ENCODE results near the gene FNBP1L. TPM values are rescaled to one million over a fixed set of nuclear protein-coding genes. Genes with fewer than 3 reads are reported as not detected.
"Not testable (repeated sequence)": the region's sequence is repeated elsewhere in the genome, so short reads cannot be mapped to it uniquely, and the experiment has no call there.

Gene FNBP1L
- total RNA-seq, 3 donors from 2014 or later: 33.1 to 117 (median 63.6) TPM

DNA sequence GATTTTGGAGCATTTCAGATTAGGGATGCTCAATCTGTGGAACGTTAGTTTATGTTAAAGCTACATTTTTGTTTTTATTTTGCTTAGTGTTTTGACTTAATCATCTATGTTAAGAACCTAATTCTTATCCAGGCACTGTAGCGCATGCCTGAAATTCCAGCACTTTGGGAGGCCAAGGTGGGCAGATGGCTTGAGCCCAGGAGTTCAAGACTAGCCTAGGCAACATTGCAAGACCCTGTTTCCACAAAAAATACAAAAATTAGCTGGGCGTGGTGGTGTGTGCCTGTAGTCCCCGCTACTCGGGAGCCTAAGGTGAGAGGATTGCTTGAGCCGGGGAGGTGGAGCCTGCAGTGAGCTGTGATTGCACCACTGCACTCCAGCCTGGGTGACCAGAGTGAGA is 23.4 kb downstream of the FNBP1L start:
- no peaks in the 10 kb centered on the region for H3K36me3 ChIP-seq
- TF ChIP-seq, protein P1, sequence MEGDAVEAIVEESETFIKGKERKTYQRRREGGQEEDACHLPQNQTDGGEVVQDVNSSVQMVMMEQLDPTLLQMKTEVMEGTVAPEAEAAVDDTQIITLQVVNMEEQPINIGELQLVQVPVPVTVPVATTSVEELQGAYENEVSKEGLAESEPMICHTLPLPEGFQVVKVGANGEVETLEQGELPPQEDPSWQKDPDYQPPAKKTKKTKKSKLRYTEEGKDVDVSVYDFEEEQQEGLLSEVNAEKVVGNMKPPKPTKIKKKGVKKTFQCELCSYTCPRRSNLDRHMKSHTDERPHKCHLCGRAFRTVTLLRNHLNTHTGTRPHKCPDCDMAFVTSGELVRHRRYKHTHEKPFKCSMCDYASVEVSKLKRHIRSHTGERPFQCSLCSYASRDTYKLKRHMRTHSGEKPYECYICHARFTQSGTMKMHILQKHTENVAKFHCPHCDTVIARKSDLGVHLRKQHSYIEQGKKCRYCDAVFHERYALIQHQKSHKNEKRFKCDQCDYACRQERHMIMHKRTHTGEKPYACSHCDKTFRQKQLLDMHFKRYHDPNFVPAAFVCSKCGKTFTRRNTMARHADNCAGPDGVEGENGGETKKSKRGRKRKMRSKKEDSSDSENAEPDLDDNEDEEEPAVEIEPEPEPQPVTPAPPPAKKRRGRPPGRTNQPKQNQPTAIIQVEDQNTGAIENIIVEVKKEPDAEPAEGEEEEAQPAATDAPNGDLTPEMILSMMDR (IDR thresholded peaks at IDR 0.05): no peak
- TF ChIP-seq POLR2A (IDR thresholded peaks at IDR 0.05) (no peak), POLR2AphosphoS5 (IDR thresholded peaks at IDR 0.05) (no peak)
- H3K4me1 ChIP-seq: no peaks in the 10 kb centered on the region
- H3K27ac ChIP-seq: no peak overlapping the region
- DNase-seq (ENCODE audit: low spot score in 2 of 2): no peak
- intact Hi-C loops (cut with DNase I; ENCODE audit: low total_unique reads): no loop called here
- no peaks in the 10 kb centered on the region for H3K27me3 ChIP-seq
- H3K9me3 ChIP-seq: no peaks in the 10 kb centered on the region
- no peak overlapping the region for H3K4me3 ChIP-seq

DNA sequence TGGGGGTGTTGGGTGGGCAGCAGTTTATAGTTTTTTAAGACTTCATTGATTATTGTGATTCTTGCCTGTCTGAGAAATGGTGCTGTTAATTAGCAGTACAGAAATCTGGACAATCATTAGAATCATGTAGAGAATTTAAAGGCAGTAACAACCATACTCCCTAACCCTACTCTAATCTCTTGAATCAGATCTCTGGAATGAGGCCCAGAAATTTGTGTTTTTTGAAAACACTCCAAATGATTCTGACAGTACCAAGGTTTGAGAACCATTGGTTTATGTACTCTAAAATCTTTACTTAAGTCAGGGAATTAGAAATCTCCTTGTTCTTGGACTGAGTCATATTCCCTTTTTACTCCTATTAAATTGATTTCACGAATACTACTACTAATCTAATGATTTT is 24.0 kb downstream of the FNBP1L start:
- intact Hi-C loops (cut with DNase I; ENCODE audit: low total_unique reads): no loop called here
- Histone ChIP-seq H3K36me3 (no peaks in the 10 kb centered on the region), H3K27me3 (no peaks in the 10 kb centered on the region), H3K4me3 (no peak overlapping the region), H3K27ac (no peak overlapping the region), H3K4me1 (no peaks in the 10 kb centered on the region), H3K9me3 (no peaks in the 10 kb centered on the region)
- no peak for DNase-seq (ENCODE audit: low spot score in 2 of 2)
- TF ChIP-seq POLR2A (IDR thresholded peaks at IDR 0.05): no peak
- no peak for TF ChIP-seq POLR2AphosphoS5 (IDR thresholded peaks at IDR 0.05)
- TF ChIP-seq, protein P1 (IDR thresholded peaks at IDR 0.05): no peak

DNA sequence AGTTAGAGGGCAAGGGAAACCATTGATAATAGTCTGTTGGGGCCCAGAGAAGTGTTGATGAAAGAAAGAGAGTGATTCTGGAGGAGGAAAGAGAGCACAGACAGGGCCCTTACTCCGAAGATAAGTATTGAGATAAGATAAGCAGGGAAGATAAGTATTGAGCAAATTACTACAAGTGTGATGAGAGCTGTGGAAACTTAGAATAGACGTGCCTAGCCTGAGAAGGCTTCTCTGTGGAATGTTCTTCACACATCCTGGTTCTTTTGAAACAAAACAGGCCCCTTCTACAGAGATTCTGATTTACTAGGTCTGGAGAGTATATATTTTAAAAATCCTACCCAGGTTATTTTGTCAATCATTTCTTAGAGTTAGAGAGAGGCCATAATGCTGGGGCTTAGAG is 26.4 kb downstream of the FNBP1L start:
- TF ChIP-seq, protein P1 (IDR thresholded peaks at IDR 0.05): no peak
- TF ChIP-seq POLR2AphosphoS5 (IDR thresholded peaks at IDR 0.05) (no peak), POLR2A (IDR thresholded peaks at IDR 0.05) (no peak)
- no peaks in the 10 kb centered on the region for H3K4me1 ChIP-seq

DNA sequence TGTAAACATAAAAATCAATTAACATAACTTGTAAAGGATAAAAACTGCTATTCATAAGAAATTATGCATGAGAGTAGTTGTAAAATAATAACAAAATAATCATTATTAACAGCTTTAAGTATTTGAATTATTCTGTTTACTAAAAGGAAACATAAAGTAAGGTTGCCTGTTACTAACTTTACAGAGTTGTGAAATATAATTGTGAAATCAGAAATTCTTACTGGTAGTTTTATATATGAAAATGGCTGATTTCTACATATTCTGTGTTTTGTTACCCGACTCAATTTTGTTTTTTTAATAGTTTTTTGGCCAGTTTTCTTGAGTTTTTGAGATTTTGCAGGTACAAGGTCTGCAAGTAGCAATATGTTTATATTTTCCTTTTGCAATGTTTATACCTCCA is 27.8 kb downstream of the FNBP1L start:
- no peaks in the 10 kb centered on the region for H3K4me1 ChIP-seq
- H3K4me3 ChIP-seq: no peak overlapping the region
- no peak for DNase-seq (ENCODE audit: low spot score in 2 of 2)
- H3K9me3 ChIP-seq: peaks cover 11 to 16% of the 10 kb centered on the region in 2 donors
- H3K27me3 ChIP-seq: no peaks in the 10 kb centered on the region
- no peak overlapping the region for H3K27ac ChIP-seq
- TF ChIP-seq, protein P1 (IDR thresholded peaks at IDR 0.05): no peak
- no peak for TF ChIP-seq POLR2A (IDR thresholded peaks at IDR 0.05)
- intact Hi-C loops (cut with DNase I; ENCODE audit: low total_unique reads): no loop called here
- H3K36me3 ChIP-seq: no peaks in the 10 kb centered on the region

More for the DNA sequence above, 26.4 kb downstream of the FNBP1L start:
- no peak for DNase-seq (ENCODE audit: low spot score in 2 of 2)
- Histone ChIP-seq H3K27ac (no peak overlapping the region), H3K9me3 (peaks cover 6 to 8% of the 10 kb centered on the region in 2 donors), H3K4me3 (no peak overlapping the region), H3K27me3 (no peaks in the 10 kb centered on the region), H3K36me3 (no peaks in the 10 kb centered on the region)
- intact Hi-C loops (cut with DNase I; ENCODE audit: low total_unique reads): no loop called here

DNA sequence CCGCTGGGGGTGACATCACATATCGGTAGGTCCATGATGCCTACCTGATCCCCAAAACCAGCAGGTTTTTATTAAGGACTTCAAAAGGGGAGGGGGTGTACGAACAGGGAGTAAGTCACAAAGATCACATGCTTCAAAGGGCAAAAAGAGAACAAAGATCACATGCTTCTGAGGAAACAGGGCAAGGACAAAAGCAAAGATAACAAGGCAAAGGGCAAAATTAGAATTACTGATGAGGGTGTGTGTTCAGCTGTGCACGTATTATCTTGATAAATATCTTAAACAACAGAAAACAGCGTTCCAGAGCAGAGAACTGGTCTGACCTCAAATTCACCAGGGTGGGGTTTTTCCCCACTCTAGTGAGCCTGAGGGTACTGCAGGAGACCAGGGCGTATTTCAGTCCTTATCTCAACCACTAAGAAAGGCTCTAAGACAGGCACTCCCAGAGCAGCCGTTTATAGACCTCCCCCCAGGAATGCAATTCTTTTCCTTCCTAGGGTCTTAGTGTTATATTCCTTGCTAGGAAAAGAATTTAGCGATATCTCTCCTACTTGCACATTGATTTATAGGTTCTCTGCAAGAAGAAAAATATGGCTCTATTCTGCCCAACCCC is 31.3 kb downstream of the FNBP1L start:
- H3K27me3 ChIP-seq; H3K4me3 ChIP-seq; H3K4me1 ChIP-seq; H3K36me3 ChIP-seq; DNase-seq (ENCODE audit: low spot score in 2 of 2); H3K27ac ChIP-seq; intact Hi-C loops (cut with DNase I; ENCODE audit: low total_unique reads): not testable (repeated sequence)
- peaks cover 11 to 16% of the 10 kb centered on the region in 2 donors for H3K9me3 ChIP-seq

DNA sequence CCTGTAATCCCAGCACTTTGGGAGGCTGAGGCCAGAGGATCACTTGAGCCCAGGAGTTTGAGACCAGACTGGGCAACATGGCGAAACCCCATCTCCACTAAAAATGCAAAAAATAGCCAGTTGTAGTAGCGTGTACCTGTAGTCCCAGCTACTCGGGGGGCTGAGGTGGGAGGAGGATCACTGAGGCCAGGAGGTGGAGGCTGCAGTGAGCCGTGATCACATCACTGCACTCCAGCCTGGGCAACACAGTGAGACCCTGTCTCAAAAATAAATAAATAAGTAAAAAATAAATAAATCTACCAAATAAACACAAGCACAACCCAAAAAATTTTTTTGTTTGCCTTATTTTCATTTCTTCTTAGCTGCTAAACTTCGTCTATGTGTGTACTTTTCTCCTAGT is 34.0 kb downstream of the FNBP1L start:
- H3K4me3 ChIP-seq; DNase-seq (ENCODE audit: low spot score in 2 of 2): not testable (repeated sequence)

More for the DNA sequence above, 34.0 kb downstream of the FNBP1L start:
- peaks cover 11 to 16% of the 10 kb centered on the region in 2 donors for H3K9me3 ChIP-seq
- H3K36me3 ChIP-seq; H3K27me3 ChIP-seq; H3K4me1 ChIP-seq; intact Hi-C loops (cut with DNase I; ENCODE audit: low total_unique reads); H3K27ac ChIP-seq: not testable (repeated sequence)
